ENCODE measurements around the gene EXO1. TPM values are rescaled to one million over a fixed set of nuclear protein-coding genes. Genes with fewer than 3 reads are reported as not detected.

EXO1 gene
- total and polyA plus RNA-seq, 9 of the 15 experiments (the other 6 are each of a cell fraction or from before 2014, with no cell fraction given): 36.0 to 125 (median 83.9) TPM

DNA sequence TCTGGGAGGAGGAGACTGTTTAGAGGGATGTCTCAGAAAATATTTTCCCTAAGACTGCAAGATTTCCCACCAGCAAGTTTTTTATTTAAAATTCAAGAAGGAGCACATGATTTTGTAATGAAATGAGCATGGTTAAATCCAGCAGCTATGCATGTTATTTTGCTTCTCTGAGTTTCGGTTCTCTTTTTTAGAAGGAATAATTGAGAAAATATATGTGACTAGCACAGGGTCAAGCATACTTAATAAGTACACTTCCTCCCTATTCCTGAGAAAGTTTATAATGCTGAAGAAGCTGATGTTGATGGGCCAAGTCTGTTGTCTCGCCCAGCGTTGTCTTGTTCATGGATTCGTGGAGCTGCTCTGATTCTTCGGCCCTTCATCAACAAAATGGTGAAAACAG lies 51.2 kb downstream of the EXO1 start:
- no peak overlapping the region for H3K4me3 ChIP-seq
- WGBS (ENCODE audit: insufficient coverage, low coverage, missing lambda C conversion rate): 66% methylated on average over 5 of the region's 5 CpGs
- ATAC-seq: no peak
- no peaks in the 10 kb centered on the region for H3K9me3 ChIP-seq (replicated peaks; ENCODE audit: control insufficient read depth, insufficient read depth, low read depth, low read length)
- no TSS peak for BruUV-seq (replicated peaks)
- no peaks in the 10 kb centered on the region for H3K36me3 ChIP-seq (ENCODE audit: control insufficient read depth, insufficient read depth, low read length)
- no peaks in the 10 kb centered on the region for H3K9me1 ChIP-seq (ENCODE audit: control insufficient read depth, insufficient read depth, low read length)
- no peak overlapping the region for H3K9ac ChIP-seq (ENCODE audit: insufficient read depth in 1 of 2, low read depth in 2 of 2, low read length in 2 of 2)
- ChIA-PET POLR2A (interaction anchor here (0.6 to 1.4 kb wide), 3 partner anchors 30 to 317 kb away, joined by 3 to 4 read pairs (median 4); no protein-coding TSS in a partner anchor), CTCF (ENCODE audit: low intra/inter-chr PET ratio) (no interaction called here)
- no peaks in the 10 kb centered on the region for H3K4me1 ChIP-seq (replicated peaks in 1 of 2; ENCODE audit: control insufficient read depth in 2 of 2, insufficient read depth in 2 of 2, low read length in 2 of 2)
- no peaks in the 10 kb centered on the region for H3K79me2 ChIP-seq (ENCODE audit: control insufficient read depth, insufficient read depth, low read length)
- no peaks in the 10 kb centered on the region for H4K20me1 ChIP-seq (replicated peaks; ENCODE audit: control insufficient read depth, insufficient read depth, low read length)
- no peak overlapping the region for H3K27ac ChIP-seq (ENCODE audit: extremely low read depth, low read depth, low read length)
- no peaks in the 10 kb centered on the region for H3K27me3 ChIP-seq (ENCODE audit: control insufficient read depth in 2 of 2, insufficient read depth in 2 of 2, low read length in 2 of 2)
- in situ Hi-C loops (cut with MboI) (loop anchor here (5.0 to 25.0 kb wide), 2 partner anchors 88 to 563 kb away; no protein-coding TSS in a partner anchor), intact Hi-C loops (cut with micrococcal nuclease) (loop anchor here (5.0 kb wide), 1 partner anchor 228 kb away; no protein-coding TSS in a partner anchor)
- no peak for FAIRE-seq
- no peak overlapping the region for H3K4me2 ChIP-seq (ENCODE audit: insufficient read depth, low read length)
- H2AFZ ChIP-seq (ENCODE audit: low read depth, low read length): no peak overlapping the region
- DNase-seq (ENCODE audit: extremely low read depth in 1 of 4, low spot score in 3 of 4): no peak
- TF ChIP-seq, protein P1, sequence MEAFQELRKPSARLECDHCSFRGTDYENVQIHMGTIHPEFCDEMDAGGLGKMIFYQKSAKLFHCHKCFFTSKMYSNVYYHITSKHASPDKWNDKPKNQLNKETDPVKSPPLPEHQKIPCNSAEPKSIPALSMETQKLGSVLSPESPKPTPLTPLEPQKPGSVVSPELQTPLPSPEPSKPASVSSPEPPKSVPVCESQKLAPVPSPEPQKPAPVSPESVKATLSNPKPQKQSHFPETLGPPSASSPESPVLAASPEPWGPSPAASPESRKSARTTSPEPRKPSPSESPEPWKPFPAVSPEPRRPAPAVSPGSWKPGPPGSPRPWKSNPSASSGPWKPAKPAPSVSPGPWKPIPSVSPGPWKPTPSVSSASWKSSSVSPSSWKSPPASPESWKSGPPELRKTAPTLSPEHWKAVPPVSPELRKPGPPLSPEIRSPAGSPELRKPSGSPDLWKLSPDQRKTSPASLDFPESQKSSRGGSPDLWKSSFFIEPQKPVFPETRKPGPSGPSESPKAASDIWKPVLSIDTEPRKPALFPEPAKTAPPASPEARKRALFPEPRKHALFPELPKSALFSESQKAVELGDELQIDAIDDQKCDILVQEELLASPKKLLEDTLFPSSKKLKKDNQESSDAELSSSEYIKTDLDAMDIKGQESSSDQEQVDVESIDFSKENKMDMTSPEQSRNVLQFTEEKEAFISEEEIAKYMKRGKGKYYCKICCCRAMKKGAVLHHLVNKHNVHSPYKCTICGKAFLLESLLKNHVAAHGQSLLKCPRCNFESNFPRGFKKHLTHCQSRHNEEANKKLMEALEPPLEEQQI (IDR thresholded peaks at IDR 0.05): no peak
- TF ChIP-seq FOXJ2 (tag; IDR thresholded peaks at IDR 0.05): no peak
- TF ChIP-seq ZNF551 (CRISPR knock-in tag; IDR thresholded peaks at IDR 0.05): no peak
- TF ChIP-seq, protein P2, sequence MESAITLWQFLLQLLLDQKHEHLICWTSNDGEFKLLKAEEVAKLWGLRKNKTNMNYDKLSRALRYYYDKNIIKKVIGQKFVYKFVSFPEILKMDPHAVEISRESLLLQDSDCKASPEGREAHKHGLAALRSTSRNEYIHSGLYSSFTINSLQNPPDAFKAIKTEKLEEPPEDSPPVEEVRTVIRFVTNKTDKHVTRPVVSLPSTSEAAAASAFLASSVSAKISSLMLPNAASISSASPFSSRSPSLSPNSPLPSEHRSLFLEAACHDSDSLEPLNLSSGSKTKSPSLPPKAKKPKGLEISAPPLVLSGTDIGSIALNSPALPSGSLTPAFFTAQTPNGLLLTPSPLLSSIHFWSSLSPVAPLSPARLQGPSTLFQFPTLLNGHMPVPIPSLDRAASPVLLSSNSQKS (CRISPR knock-in tag; IDR thresholded peaks at IDR 0.05): no peak
- no peak for TF ChIP-seq ZNF57 (CRISPR knock-in tag; IDR thresholded peaks at IDR 0.05)
- TF ChIP-seq, protein P3, sequence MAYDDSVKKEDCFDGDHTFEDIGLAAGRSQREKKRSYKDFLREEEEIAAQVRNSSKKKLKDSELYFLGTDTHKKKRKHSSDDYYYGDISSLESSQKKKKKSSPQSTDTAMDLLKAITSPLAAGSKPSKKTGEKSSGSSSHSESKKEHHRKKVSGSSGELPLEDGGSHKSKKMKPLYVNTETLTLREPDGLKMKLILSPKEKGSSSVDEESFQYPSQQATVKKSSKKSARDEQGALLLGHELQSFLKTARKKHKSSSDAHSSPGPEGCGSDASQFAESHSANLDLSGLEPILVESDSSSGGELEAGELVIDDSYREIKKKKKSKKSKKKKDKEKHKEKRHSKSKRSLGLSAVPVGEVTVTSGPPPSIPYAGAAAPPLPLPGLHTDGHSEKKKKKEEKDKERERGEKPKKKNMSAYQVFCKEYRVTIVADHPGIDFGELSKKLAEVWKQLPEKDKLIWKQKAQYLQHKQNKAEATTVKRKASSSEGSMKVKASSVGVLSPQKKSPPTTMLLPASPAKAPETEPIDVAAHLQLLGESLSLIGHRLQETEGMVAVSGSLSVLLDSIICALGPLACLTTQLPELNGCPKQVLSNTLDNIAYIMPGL (CRISPR knock-in tag; IDR thresholded peaks at IDR 0.05): no peak
- no peak for TF ChIP-seq BCOR (IDR thresholded peaks at IDR 0.05)
- no peak for TF ChIP-seq ZNF445 (CRISPR knock-in tag; IDR thresholded peaks at IDR 0.05; ENCODE audit: low read depth)
- TF ChIP-seq OTX1 (CRISPR knock-in tag; IDR thresholded peaks at IDR 0.05): no peak
- TF ChIP-seq DACH1 (IDR thresholded peaks at IDR 0.05; ENCODE audit: partially characterized antibody): no peak
- TF ChIP-seq, protein P4, sequence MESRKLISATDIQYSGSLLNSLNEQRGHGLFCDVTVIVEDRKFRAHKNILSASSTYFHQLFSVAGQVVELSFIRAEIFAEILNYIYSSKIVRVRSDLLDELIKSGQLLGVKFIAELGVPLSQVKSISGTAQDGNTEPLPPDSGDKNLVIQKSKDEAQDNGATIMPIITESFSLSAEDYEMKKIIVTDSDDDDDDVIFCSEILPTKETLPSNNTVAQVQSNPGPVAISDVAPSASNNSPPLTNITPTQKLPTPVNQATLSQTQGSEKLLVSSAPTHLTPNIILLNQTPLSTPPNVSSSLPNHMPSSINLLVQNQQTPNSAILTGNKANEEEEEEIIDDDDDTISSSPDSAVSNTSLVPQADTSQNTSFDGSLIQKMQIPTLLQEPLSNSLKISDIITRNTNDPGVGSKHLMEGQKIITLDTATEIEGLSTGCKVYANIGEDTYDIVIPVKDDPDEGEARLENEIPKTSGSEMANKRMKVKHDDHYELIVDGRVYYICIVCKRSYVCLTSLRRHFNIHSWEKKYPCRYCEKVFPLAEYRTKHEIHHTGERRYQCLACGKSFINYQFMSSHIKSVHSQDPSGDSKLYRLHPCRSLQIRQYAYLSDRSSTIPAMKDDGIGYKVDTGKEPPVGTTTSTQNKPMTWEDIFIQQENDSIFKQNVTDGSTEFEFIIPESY (CRISPR knock-in tag; IDR thresholded peaks at IDR 0.05): no peak
- no peak for TF ChIP-seq SNRNP70 (optimal IDR thresholded peaks at IDR 0.05; ENCODE audit: low read depth, low read length)
- TF ChIP-seq, protein P5, sequence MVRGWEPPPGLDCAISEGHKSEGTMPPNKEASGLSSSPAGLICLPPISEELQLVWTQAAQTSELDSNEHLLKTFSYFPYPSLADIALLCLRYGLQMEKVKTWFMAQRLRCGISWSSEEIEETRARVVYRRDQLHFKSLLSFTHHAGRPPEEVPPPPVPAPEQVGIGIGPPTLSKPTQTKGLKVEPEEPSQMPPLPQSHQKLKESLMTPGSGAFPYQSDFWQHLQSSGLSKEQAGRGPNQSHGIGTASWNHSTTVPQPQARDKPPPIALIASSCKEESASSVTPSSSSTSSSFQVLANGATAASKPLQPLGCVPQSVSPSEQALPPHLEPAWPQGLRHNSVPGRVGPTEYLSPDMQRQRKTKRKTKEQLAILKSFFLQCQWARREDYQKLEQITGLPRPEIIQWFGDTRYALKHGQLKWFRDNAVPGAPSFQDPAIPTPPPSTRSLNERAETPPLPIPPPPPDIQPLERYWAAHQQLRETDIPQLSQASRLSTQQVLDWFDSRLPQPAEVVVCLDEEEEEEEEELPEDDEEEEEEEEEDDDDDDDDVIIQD (CRISPR knock-in tag; IDR thresholded peaks at IDR 0.05): no peak
- no peak for TF ChIP-seq RBBP5 (IDR thresholded peaks at IDR 0.05; ENCODE audit: borderline replicate concordance, insufficient read depth, low read length, poor library complexity, severe bottlenecking)
